Right lobe of liver (tissue), 6 donors: Measurements from ENCODE around the gene SMIM11. TPM values are rescaled to one million over a fixed set of nuclear protein-coding genes. Genes with fewer than 3 reads are reported as not detected.
A peak's percentile ranks its signal among the peaks of the same experiment; 100 is the strongest.

Experiments
- ATAC-seq, 4 donors: fragments of 200-7000 bp; cut with Tn5 transposase; one replicate each; pipeline ENCODE4 v1.9.1; 2020; ENCODE audit warnings: mild to moderate bottlenecking in 4 of 4, moderate library complexity in 4 of 4
- DNase-seq, 3 donors: peaks; one replicate each; pipeline ENCODE4 v3.0.0-alpha.2; 2020
- H3K27ac ChIP-seq, 3 donors: fragments of 200-600 bp; one replicate each; pipeline ENCODE4 v1.8.0; 2022
- H3K27me3 ChIP-seq, 2 donors: fragments of 200-600 bp; one replicate each; pipeline ENCODE4 v1.8.0; 2022
- H3K36me3 ChIP-seq, 4 donors: fragments of 200-600 bp; sonication (generic) in 1 of 4; one replicate each; pipeline versions ENCODE4 v1.5.1 to v1.8.0; 2017 to 2022; ENCODE audit warnings: control low read depth in 1 of 4
- H3K4me1 ChIP-seq, 4 donors: fragments of 200-600 bp; sonication (generic) in 1 of 4; one replicate each; pipeline versions ENCODE4 v1.5.1 to v1.8.0; 2017 to 2022; ENCODE audit warnings: control low read depth in 1 of 4
- H3K4me3 ChIP-seq, 3 donors: fragments of 200-600 bp; one replicate each; pipeline ENCODE4 v1.8.0; 2022
- H3K9me3 ChIP-seq, 4 donors: fragments of 200-600 bp; sonication (generic) in 1 of 4; one replicate each; pipeline versions ENCODE4 v1.5.1 to v1.8.0; 2017 to 2022; ENCODE audit warnings: control low read depth in 1 of 4
- POLR2A ChIP-seq: fragments of 450-650 bp; IDR thresholded peaks from one replicate; pipeline ENCODE4 v1.6.1; 2017; ENCODE audit warnings: antibody characterized with exemption, mild to moderate bottlenecking
- WGBS: methylation state at CpG from one replicate; pipeline ENCODE4 v1.1.6; 2018; ENCODE audit warnings: low coverage, low lambda C conversion rate; ENCODE audit not compliant: insufficient coverage; ENCODE audit errors: missing lambda C conversion rate; 5-methylcytosine and 5-hydroxymethylcytosine counted together
- intact Hi-C, 2 donors: fragments of 100-400 bp; cut with DNase I; formaldehyde crosslinking; loops; one replicate each; pipeline versions ENCODE4 v1.11.2 to v1.14.1; 2022
- total RNA-seq, 6 experiments: library from RNA; depleted of rRNA in 2 of 6; stranded (reverse); fragments of >200 nt in 2 of 6; fragmentation: NEBNext Ultra II Directional in 3 of 6; extraction: Animal tissue kit (Norgen Biotek cat#: 25700) in 3 of 6; gene quantifications; one replicate each; pipeline versions ENCODE4 v1.1.0 to v1.2.4, GENCODE V29; 2016 to 2023
- TF ChIP-seq, protein P1 (sequence below), 4 donors: fragments of 200-600 bp in 3 of 4; fragments of 450-650 bp in 1 of 4; IDR thresholded peaks; one replicate each; pipeline versions ENCODE4 v1.5.1 to v1.8.0; 2016 to 2022; ENCODE audit warnings: antibody characterized with exemption in 4 of 4, mild to moderate bottlenecking in 2 of 4
- donor health status: DM: no; HTN: yes; CAD: no.
- donor health status: DM: no; HTN: no; CAD: no.
- donor health status: DM: no; HTN: no; CAD: no.
- donor health status: DM: no; HTN: yes; CAD: no.
- donor health status: DM: no; HTN: yes; CAD: no.

Gene SMIM11
- total RNA-seq, 6 experiments from 2014 or later = 0.51 to 12.3 (median 4.6) TPM

DNA sequence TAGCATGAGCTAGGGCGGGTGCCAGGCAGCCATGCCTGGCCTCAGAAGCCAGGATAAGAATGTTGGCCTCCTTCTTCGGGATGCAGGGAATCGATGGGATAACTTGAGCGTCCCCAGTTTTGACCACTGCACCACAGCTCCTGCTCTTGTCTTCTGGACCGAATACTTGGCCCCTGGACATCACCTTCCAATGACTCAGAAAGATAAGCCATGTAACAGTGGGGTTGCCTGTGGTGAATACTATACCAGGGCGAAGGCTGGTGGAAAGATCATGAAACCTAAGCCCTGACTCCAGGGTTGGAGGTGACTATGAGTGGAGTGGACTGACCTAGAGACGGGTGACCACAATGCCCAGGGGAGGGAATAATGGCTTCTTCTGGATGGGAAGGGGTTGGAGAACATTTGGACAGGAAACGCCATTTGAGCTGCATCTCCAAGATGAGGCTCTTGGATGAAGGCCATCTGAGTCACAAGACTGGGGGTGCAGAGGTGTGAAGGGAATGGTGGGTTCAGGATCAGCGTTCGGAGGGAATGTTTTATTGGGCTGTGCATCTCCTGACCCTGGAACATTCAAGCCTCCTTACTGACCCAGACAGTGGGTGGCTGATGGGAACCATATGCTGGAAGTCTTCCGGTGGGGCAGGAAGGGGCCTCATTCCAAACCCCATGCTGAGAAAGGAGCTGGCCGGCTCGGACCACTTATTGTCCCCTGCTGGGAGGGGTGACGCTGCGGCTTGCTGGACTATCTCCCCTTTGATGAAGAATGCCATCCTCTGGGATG is 30.0 kb upstream of the SMIM11 start:
- no peak for TF ChIP-seq POLR2A
- TF ChIP-seq, protein P1, sequence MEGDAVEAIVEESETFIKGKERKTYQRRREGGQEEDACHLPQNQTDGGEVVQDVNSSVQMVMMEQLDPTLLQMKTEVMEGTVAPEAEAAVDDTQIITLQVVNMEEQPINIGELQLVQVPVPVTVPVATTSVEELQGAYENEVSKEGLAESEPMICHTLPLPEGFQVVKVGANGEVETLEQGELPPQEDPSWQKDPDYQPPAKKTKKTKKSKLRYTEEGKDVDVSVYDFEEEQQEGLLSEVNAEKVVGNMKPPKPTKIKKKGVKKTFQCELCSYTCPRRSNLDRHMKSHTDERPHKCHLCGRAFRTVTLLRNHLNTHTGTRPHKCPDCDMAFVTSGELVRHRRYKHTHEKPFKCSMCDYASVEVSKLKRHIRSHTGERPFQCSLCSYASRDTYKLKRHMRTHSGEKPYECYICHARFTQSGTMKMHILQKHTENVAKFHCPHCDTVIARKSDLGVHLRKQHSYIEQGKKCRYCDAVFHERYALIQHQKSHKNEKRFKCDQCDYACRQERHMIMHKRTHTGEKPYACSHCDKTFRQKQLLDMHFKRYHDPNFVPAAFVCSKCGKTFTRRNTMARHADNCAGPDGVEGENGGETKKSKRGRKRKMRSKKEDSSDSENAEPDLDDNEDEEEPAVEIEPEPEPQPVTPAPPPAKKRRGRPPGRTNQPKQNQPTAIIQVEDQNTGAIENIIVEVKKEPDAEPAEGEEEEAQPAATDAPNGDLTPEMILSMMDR (IDR thresholded peaks at IDR 0.05) = no peak
- WGBS = 85% methylated on average over 5 of the region's 15 CpGs
- H3K4me3 ChIP-seq = no peak overlapping the region
- H3K36me3 ChIP-seq = no peaks in the 10 kb centered on the region
- H3K4me1 ChIP-seq = no peaks in the 10 kb centered on the region
- no peak for DNase-seq
- ATAC-seq = no peak
- no peaks in the 10 kb centered on the region for H3K9me3 ChIP-seq
- intact Hi-C loops = loop anchor here in 1 of 2 donors (5.0 kb wide), 1 partner anchor 423 kb away; no protein-coding TSS in a partner anchor
- H3K27ac ChIP-seq = no peak overlapping the region
- no peaks in the 10 kb centered on the region for H3K27me3 ChIP-seq

DNA sequence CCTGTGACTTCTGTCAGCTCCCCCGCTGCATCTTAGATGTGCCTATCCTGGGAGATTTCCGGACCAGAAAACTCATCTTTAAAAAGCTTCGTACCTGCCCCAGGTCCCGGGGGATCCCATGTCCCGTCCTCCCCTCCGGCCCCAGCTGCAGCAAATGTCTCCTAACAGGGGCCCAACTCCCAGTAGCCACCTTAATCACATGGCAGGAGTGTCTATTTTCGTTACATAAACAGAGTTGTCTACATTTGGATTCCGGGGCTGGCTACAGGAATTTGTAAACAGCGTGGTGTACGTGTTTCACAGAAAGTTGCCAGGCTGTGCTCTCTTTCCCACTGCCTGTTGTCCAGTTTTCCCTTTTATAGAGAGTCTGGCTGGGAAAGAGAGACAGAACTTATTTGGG is 29.4 kb upstream of the SMIM11 start:
- Histone ChIP-seq H3K9me3 (no peaks in the 10 kb centered on the region), H3K4me3 (no peak overlapping the region), H3K36me3 (no peaks in the 10 kb centered on the region), H3K27me3 (no peaks in the 10 kb centered on the region), H3K4me1 (no peaks in the 10 kb centered on the region), H3K27ac (no peak overlapping the region)
- intact Hi-C loops = loop anchor here in 1 of 2 donors (5.0 kb wide), 1 partner anchor 424 kb away; no protein-coding TSS in a partner anchor
- DNase-seq = no peak
- ATAC-seq = no peak
- no peak for TF ChIP-seq POLR2A
- 65% methylated on average over 9 of the region's 10 CpGs for WGBS

DNA sequence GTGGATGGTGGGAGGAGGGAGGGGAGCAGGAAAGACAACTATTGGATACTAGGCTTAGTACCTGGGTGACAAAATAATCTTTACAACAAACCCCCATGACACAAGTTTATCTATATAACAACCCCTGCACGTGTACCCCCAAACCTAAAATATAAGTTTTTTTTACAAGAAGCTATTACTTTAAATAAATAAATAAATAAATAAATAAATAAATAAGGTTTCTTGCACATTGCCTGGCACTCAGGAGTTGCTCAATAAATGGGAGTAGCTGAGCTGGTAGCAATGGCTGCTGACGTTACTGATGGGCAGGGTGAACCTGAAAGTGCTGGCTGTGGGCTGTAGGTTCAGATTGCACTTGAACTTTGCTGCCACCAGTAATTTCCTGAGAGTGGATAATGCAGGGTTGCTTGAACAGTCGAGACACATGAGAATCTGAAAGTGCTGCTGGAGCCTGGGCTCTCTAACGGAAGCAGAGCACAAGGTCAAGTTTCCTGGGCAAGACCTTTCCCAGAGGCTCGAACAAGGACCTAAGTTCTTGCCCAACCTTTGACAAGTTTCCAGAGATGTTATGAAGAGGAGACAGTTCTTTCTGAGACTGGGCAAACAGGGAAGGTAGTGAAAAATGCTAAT is 26.3 kb upstream of the SMIM11 start:
- no peak for TF ChIP-seq POLR2A
- TF ChIP-seq, protein P1 (IDR thresholded peaks at IDR 0.05) = no peak
- no peaks in the 10 kb centered on the region for H3K4me1 ChIP-seq
- H3K27me3 ChIP-seq = no peaks in the 10 kb centered on the region
- H3K27ac ChIP-seq = no peak overlapping the region
- no peaks in the 10 kb centered on the region for H3K9me3 ChIP-seq
- intact Hi-C loops = loop anchor here in 1 of 2 donors (5.0 kb wide), 1 partner anchor 427 kb away; no protein-coding TSS in a partner anchor
- H3K36me3 ChIP-seq = no peaks in the 10 kb centered on the region
- DNase-seq (no peak), ATAC-seq (no peak)
- 40% methylated on average over 5 of the region's 5 CpGs for WGBS
- no peak overlapping the region for H3K4me3 ChIP-seq

DNA sequence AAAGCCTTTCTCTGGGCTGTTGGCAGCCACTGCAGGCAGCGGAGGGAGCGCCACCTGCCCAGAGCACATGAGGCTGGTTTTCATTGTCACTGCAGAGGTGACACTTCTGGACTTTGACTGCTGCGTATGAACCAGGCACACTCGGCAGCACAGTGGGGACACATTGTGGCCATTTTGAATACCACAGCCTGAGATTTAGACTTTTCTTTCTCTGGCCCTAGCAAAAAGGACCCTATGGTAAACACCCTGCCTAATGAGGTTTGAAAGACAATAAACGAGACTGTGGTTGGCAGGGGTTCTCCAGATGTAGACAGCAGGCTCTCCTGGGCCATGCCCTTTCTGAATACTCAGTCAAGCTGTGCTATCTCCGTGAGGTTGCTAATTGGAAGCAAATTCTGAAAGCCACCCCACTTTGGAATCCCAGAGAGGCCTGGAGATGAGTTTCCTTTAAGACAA is 23.5 kb upstream of the SMIM11 start:
- WGBS = 21% methylated on average over 6 of the region's 6 CpGs
- Histone ChIP-seq H3K27ac (peak overlapping the region in 1 of 3 donors; percentile 56), H3K36me3 (no peaks in the 10 kb centered on the region), H3K9me3 (no peaks in the 10 kb centered on the region), H3K4me3 (no peak overlapping the region), H3K27me3 (no peaks in the 10 kb centered on the region), H3K4me1 (no peaks in the 10 kb centered on the region)
- intact Hi-C loops = no loop called here
- DNase-seq (peak; percentile 57 to 75 (median 70)), ATAC-seq (peak; percentile 98 to 99 (median 98))
- no peak for TF ChIP-seq POLR2A
- TF ChIP-seq, protein P1 (IDR thresholded peaks at IDR 0.05) = peak; percentile 68 to 89 (median 78)

DNA sequence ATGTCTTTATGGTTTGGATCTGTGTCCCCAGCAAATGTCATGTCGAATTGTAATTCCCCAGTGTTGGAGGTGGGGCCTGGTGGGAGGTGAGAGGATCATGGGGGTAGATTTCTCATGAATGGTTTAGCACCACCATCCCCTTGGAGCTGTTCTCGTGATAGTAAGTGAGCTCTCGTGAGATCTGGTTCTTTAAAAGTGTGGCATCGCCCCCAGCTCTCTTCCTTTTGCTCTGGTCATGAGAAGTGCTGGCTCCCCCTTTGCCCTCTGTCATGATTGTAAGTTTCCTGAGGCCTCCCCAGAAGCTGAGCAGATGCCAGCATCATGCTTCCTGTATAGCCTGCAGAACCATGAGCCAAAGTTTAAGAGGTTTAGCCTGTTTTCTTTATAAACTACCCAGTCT is 22.8 kb upstream of the SMIM11 start:
- 83% methylated on average over 1 of the region's 4 CpGs for WGBS
- TF ChIP-seq POLR2A = no peak
- TF ChIP-seq, protein P1 (IDR thresholded peaks at IDR 0.05) = no peak
- Histone ChIP-seq H3K4me1 (no peaks in the 10 kb centered on the region), H3K9me3 (no peaks in the 10 kb centered on the region), H3K27me3 (no peaks in the 10 kb centered on the region), H3K4me3 (no peak overlapping the region), H3K27ac (no peak overlapping the region), H3K36me3 (no peaks in the 10 kb centered on the region)
- no peak for ATAC-seq
- intact Hi-C loops = no loop called here
- DNase-seq = peak in 1 of 3 donors; percentile 33
